Femur (tissue), 1 donor: ENCODE measurements around the gene B3GNT8.
"Not testable (repeated sequence)": the region's sequence is repeated elsewhere in the genome, so short reads cannot be mapped to it uniquely, and the experiment has no call there.

Experiments
- DNase-seq: peaks from one replicate; pipeline ENCODE4 v3.0.0-alpha.2; 2017

B3GNT8 gene

DNA sequence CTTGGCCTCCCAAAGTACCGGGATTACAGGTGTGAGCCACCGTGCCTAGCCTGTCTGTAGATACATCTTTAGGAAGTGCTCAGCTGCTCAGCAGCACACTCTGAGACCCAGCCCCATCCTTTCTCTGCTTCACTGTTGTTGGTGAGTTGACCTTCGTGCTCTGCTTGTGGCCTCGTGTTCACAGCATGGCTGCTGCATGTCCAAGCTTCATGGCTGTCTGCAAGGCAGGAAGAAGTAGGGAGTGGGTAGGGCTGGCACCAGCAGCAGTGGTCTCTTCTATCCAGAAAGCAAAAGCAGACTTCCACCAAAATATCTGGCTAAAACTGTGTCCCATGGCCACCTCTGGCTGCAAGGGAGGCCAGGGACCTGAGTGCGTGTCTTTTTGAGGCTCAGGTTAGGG is 14.2 kb downstream of the B3GNT8 start:
- no peak for DNase-seq

- DNase-seq: no peak
Measured at GRCh38 chr19:41411968-41412265, 15.3 kb downstream of the B3GNT8 start.

DNA sequence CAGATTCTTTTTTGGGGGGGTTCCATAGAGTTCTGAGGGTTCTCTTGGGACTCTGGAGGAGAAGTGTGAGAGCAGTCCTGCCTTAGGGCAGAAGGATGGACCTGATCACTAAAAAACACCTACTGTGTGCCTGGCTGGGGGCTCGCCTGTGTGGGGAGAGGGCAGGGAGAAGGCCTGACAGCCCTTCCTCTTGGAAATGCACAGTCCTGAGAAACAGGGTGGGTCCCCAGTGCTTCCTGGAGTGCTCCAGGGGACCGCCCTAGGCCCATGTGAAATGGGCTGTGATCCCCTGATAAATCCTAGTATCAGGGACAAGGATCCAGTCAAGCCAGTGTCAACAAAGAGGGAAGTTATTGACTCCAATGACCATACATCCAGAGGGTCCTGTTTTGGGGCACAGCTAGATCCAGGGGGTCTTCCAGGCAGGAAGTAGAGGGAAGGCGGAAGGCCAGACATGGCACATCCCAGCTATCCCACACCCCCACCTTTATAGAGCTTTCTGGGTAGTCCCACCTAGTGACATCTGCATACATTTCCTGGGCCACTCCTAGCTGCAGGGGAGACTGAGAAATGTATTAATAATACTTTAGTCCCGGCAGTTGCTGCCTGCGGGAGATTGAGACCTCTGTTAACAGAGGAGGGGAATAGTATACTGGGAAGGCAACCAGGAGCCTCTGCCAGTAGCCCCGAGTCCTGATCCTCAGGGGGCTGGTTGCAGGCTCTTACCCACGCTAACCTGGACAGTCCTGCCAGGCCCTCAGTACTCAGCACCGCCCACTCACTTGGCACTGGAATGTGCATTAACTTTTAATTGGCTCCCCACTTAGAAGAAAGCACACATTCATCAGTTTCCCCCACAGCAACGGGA is 15.8 kb downstream of the B3GNT8 start:
- no peak for DNase-seq

DNA sequence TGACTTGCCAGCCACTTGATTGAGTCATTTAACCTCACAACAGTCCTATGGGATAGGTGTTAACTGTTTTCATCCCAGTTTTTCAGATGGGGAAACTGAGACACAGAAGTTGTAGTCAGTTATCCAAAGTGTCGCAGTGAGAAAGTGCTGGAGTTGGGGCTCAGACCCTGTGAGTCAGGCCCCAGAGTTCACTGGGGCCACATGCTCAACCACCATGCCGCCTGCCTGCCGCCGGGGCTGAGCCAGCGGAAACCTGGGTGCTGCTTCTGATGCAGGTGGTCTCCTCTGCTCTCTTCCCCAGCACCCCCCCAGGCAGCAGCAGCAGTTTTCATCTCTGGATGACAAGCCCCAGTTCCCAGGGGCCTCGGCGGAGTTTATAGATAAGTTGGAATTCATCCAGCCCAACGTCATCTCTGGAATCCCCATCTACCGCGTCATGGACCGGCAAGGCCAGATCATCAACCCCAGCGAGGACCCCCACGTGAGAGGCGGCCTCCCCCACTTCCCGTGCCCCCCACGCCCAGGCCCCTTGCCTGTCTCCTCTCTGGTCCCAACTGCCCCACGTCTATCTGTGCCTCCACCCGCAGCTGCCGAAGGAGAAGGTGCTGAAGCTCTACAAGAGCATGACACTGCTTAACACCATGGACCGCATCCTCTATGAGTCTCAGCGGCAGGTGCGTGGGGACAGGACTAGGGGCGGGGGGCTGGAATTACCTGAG is 16.7 kb downstream of the B3GNT8 start:
- no peak for DNase-seq

DNA sequence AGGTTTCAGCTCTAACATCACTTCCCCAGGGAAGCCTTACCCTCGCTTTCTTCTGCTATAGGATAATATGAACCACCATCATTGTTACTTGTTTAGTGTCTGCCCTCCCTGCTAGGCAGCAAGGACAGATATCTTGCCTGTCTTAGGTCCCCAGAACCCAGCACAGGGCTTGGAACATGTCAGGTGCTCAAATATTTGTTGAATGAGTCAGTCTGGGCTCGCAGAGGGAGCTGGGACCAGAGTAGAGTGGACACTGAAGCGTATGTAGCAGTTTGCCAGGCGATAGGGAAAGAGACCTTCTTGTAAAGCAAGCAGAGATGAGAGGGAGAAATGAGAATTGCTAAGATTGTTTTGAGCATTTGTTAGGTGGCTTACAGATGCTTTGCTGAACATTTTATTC is 17.9 kb downstream of the B3GNT8 start:
- no peak for DNase-seq

DNA sequence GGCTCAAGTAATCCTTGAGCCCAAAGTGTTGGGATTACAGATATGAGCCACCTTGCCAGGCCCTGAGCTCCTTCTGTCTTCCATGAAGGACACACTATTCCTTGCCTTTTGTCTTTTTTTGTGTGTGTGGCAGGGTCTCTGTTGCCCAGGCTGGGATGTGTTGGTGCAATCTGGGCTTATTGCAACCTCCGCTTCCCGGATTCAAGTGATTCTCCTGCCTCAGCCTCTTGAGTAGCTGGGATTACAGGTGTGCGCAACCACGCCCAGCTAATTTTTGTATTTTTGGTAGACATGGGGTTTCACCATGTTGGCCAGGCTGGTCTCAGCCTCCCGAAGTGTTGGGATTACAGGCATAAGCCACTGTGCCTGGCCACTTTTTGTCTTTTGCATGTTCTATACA is 18.3 kb downstream of the B3GNT8 start:
- DNase-seq: not testable (repeated sequence)

- DNase-seq: no peak
Measured at GRCh38 chr19:41408256-41408655, 18.9 kb downstream of the B3GNT8 start.

DNA sequence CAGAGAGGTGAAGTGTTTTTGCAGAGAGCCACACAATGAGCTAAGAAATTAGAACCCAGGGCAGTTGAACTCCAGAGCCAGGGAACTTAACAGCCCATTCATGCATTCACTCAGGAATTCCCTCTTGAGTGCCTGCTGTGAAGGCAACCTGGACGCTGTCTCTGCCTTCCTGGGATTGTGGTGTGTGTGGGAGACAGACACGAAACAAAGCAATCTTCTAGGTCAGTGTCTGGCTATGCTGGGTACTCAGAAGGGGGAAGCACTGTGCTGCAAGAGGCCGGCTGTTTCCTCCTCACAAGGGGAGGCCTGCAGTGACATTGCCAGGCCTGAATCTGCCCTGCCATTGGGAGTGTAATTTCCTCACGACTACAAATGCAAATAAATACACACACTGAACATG is 19.9 kb downstream of the B3GNT8 start:
- DNase-seq: no peak

DNA sequence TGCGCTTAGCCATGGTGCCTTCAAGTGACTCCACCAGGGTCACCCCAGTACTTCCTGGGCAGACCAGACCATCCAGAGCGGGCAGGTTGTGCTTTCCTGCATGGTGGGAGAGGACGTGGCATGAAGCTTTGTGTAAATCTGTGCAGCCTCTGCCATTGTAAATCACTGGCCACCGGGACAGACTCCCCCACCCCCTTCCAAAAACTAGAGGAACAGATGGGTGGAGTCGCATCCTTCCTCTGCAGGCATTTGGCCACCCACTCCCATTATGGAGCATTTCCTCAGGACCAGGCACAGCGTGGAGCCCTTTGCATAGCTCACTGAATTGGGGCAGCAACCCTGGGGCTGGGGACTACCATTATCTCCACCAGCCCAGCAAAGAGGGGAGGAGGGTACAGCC is 21.4 kb downstream of the B3GNT8 start:
- no peak for DNase-seq

DNA sequence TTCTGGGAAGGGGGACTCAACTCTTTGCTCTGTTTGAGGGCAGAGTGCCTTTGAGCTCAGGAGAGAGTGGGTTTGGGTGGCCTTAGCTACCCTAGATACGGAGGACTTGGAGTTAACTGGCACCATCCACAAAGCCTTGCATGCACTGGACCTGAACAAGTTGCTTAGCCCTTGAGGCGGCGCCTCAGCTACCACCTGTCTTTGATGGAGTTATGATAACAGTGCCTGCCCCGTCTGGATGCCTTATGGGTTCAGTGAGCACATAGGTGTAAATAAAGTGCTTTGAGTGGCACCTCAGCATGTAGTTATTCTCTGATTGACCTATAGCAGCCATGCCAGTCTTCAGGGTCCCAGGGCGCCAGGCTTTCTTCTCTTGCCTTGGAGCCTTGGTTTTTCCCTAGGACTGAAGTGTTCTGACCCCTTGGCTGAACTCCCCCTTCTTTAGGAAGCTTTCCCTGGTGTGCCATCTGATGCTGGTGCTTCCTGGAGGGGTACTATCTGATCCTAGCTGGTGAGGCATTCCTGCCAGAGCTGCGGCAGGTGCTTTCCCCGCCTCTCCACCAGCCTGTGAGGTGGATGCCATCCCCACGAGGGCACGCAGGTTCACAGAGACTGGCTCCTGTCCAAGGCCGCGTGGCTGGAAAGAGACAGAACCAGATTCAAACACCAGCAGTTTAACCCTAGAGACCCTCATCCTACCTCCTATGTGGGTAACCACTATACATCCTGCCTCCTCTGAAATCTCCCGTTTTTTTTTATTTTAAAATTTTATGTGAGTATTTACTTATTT is 23.8 kb downstream of the B3GNT8 start:
- no peak for DNase-seq

DNA sequence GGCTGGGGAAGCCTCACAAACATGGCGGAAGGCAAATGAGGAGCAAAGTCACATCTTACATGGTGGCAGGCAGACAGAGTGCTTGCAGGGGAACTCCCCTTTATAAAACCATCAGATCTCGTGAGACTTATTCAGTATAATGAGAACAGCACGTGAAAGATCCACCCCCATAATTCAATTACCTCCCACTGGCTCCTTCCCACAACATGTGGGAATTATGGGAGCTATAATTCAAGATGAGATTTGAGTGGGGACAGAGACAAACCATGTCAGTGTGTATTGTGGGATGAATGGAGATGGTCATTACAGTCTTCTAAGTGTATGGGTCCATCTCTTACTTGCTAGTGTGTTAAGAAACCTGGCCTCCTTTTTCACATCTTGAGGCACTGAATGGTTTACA is 25.2 kb downstream of the B3GNT8 start:
- DNase-seq: no peak

DNA sequence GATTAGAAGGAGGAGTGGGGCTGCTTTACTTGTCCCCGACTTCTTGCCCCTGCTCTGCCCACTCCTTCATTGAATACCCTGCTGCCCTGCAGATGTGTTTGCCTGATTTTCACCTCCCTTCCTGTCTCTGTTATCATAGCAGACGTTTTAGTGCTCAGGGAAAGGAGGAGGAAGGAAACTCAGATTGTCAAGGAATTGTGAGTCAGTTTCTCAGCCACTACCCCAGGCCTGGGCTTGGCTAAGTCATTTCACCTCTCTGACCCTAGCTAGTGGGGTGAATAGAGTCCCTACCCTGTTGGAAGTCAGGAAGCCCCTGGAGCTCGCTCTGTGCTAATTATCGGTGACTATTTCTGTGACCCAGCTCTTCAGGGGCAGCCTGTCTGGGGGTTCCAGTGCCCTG is 25.7 kb downstream of the B3GNT8 start:
- DNase-seq: no peak

DNA sequence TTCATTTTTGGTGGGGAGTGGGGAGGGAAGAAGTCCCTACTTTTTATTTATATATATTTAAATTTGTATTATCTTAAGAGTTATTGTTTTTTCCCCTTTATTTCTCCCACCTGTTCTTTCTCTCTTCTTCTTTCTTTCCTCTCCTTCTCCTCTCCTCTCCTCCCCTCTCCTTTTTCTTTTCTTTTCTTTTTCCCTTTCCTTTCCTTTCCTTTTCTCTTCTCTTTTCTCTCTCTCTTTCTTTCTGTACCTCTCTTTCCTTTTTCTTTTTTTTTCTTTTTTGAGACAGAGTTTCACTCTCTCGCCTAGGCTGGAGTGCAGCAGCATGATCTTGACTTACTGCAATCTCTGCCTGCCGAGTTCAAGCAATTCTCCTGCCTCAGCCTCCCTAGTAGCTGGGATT is 27.6 kb downstream of the B3GNT8 start:
- DNase-seq: no peak

DNA sequence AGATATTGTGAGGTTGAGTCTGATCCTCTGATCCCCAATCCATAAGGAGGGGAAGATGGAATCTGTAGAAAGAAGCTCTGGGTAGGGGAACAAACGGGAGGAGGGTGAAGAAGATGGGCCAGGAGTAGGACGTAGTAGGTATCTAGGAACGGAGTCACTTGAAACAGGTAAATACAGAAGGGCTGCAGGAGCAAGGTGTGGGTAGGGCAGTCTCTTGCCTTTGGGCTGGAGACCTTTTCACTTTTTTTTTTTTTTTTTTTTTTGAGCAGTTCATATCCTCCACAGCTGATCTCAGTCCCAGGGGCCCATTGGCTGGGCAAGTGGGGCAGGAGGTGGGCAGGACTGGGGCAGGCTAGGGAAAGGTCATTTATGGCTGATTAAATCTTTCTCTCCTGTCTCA is 28.1 kb downstream of the B3GNT8 start:
- no peak for DNase-seq

GRCh38 chr19:41398598-41398997 is 28.6 kb downstream of the B3GNT8 start:
- DNase-seq: no peak

GRCh38 chr19:41398050-41398418 is 29.1 kb downstream of the B3GNT8 start:
- no peak for DNase-seq

DNA sequence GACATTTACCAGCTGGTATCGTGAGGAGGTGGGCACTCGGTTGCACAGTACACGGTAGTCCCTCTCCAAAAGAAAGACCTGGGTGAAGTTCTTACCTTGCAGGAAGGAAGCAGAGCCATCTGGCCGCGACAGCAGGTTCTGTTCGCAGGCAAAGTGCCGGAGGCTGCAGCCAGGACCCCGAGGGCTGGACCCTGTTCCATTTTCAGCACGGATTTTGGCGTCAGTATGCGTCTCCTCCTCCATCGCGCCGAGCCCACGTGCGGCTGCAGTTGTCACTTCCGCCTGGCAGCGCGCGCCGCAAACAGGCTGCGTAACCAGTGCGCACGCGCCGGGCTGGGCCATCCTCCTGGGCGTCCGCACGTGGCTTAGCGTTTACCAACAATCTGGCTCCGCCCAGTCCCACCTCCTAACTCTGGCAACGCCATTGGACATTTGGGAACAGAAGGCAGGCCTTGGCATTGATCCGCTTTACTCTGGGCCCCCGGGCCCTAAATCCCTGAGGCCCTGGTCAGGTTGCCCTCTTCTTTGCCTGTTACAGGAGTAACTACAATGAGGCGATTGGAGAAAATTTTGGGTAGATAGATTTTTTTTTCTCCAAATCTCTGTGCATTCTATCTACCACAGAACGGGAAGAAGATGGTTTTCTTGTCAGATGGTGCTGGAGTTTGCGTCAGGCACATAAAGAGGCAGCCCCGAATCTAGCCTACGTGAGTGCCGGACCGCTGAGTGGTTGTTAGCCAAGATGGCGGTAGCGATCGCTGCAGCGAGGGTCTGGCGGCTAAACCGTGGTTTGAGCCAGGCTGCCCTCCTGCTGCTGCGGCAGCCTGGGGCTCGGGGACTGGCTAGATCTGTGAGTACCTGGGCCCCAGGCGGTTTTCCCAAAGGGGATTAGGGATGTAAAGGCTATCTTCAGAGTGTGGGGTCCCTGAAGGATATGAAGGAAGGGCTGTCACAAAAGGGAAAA is 29.8 kb downstream of the B3GNT8 start, which contains the start of the genes BCKDHA and EXOSC5:
TSS of gene BCKDHA (plus strand) at position 733 of the 964 bp plus-strand sequence. CDS start at position 743, 10 bp downstream.
TSS of gene EXOSC5 (minus strand) at position 274 of the 964 bp plus-strand sequence. CDS start at position 243, 31 bp downstream.
- peak; percentile 99 for DNase-seq

- no peak for DNase-seq
Measured at GRCh38 chr19:41395355-41395754, 31.8 kb downstream of the B3GNT8 start.

GRCh38 chr19:41392775-41393174 is 34.4 kb downstream of the B3GNT8 start:
- no peak for DNase-seq

- no peak for DNase-seq
Measured at GRCh38 chr19:41391618-41392017, 35.6 kb downstream of the B3GNT8 start.

DNA sequence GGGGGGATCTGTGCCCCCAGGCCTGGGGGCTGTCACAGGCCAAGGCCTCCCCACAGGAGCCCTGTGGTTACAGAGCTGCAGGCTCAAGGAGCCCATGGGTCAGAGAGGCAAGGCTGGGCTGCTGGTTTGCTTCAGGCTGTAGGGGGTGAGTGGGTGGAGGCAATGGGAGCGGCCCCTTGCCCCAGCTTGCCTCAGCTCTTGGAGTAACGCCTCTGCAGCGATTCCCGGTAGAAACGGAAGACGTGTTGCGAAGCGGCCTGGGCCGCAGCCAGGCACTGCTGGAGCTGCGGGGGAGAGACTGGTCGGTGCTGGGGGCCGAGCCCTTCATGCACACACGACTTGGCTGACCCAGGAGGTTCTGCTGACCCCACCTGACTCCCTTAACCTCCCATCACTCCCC is 40.7 kb downstream of the B3GNT8 start:
- DNase-seq: no peak

DNA sequence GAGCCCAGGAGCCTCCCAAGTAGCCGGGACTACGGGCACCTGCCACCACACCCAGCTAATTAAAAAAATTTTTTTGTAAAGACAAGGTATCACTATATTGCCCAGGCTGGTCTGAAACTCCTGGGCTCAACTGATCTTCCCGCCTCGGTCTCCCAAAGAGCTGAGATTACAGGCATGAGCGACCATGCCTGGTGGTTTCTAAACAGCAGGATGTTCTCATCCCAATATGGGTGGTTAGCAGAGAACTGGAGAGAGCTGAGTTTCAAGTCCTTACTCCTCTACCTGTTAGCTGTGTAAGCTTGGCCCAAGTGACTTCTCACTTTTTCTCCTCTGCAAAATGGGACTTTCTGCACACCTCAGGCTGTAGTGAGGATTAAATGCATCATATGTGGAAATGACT is 42.8 kb downstream of the B3GNT8 start:
- no peak for DNase-seq
